NCI-H1694 (cell line): ENCODE measurements around the gene BCAS1.
"Not testable (repeated sequence)": the region's sequence is repeated elsewhere in the genome, so short reads cannot be mapped to it uniquely, and the experiment has no call there.

ENCODE experiments used
- DNase-seq: peaks from one replicate; lab custom pipeline; 2025; lab: John Stamatoyannopoulos, UW

The BCAS1 gene

DNA sequence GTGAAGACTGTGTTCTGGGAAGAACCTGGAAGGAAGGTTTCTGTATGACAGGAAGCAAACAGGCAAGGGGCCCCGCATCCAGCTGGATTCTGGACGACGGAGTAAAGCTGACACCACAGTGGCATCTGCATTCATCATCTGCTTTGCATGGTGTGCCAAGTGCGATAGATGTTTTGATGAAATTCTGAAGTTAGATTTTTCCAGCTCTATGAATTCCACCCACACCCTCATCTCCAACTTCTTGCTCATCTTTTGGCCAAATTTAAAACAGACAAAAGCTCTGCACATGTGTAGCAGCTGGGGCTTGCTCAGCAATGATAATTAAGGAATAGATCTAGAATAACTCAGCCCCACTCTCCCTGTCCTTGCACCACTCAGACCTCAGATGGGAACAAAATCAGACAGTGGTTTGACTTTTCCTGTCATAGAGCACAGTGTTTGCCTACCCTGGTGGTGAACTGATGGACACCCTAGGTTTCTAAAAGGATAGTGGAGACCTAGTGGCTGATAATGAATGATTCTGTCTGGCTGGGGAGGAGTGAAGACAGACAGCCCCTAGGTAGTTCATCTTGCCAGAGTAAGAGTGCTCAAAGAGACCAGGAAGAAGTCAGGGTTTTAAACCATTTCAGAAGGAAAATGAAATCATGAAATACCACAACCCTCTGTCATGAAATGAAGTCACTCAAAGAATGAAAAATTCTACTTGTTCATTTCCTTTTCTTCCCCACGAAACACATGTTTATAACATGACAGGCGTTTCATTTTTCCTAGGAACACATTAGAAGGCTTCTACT, 85.8 kb downstream of the BCAS1 start:
- no peak for DNase-seq

DNA sequence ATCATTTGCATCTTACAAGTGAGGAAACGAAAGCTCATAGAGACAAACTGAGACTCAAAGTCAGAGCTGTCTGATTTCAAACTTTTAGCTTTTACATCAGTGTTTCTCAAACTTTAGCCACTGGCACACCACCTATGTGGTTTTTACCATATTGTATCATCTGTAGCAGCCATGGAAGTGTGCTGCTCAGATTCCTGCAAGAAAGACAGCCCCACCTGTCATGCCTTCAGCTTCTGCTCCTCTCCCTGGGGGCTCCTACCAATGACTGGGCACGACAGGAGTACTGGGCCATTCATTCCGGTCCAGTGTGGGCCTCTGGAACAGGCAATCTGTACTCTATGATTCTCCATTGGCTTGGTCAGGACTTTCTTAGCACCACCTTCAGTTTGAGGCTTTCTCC, 87.0 kb downstream of the BCAS1 start:
- no peak for DNase-seq

GRCh38 chr20:53982624-53983023, 87.8 kb downstream of the BCAS1 start:
- no peak for DNase-seq

- no peak for DNase-seq
Measured at GRCh38 chr20:53981752-53982437, 88.5 kb downstream of the BCAS1 start.

DNA sequence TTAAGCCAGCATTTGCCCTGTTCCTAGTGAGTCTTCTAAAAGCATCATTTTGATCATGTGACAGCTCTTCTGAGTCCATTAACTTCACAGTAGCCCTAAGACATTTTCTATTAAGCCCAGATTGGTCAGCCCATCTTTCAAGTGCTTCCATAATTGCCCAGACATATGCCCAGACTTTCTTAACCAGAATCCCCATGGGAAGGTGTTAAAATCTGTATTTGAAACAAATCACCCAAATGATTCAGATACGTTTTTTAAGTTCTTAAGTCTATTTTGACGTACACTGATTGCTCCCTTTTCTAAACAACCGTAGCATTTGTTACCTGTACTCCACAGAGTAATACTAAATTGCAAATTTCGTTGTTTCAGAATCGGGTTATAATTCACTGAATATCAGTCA, 89.3 kb downstream of the BCAS1 start:
- DNase-seq, result no peak

GRCh38 chr20:53980031-53980465, 90.3 kb downstream of the BCAS1 start:
- no peak for DNase-seq

DNA sequence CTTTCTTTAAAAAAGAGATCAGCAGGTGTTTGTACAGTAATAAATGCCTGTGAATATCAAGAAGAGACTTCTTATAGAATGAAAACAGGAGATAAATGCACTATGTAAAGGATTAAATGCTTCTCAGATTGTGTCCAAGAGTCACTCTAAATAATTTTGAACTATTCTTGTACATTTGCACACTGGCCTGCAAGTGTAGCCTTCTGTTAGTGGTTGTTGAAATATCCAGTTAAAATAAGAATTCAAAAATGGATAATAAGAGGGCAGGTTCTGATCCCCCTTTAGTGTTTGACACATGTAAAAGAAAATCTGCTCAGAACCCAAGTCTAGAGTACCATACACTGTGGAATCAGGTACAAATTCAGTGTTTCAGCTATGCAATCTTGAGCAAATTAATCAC, 91.9 kb downstream of the BCAS1 start:
- DNase-seq, result no peak

DNA sequence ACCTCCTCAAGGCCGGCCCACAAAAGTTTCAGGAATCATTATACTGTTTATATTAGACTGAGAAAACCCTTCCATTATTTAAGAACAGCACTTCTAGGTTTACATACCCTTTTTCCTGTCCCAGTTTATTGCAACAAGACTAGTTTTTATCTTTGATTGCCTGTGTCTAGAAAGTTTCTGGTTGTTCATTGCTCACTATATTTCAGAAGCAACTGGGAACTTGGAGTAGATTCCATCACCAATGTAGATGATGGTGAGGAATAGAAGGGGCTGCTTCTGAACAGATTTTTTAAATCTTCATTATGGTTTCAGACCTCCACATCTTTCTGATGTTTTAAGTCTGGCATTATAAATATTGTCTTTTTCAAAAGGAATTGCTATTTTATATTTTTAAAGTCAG, 93.0 kb downstream of the BCAS1 start:
- no peak for DNase-seq

- no peak for DNase-seq
Measured at GRCh38 chr20:53975761-53976160, 94.6 kb downstream of the BCAS1 start.

DNA sequence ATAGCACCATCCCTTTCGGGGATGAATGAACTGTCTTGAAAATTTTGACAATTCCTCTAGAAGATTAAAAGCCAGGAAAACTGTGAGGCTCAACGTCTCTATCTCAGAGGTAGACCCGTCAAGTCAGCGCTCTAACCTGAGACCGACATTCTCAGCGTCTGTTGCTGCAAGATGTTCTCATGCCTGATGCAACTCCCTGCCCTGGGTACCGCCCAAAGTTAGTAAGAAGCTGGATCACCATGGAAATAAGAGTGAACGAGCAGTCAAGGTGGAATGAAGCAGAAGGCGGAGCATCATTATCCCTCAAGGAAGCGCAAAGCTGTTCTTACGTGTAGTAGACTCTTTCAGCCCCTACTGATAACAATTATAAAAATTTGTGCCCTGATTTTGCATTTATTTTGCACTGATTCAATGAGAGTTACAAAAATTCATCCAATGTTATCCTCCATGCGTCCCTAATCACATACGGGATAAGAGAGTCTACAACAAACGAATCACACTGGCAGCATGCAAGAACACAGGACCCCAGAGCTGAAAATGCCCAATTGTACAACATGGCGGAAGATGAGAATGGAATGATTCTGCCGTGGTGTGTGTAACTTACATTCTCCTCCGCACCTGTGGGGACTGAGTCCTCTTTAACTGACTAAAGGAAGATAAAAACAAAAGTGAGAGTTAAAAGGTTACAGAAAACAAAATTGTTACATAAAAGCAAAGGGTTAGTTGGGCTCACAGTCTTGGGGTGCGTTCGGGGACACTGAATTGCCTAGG, 95.4 kb downstream of the BCAS1 start:
- no peak for DNase-seq

DNA sequence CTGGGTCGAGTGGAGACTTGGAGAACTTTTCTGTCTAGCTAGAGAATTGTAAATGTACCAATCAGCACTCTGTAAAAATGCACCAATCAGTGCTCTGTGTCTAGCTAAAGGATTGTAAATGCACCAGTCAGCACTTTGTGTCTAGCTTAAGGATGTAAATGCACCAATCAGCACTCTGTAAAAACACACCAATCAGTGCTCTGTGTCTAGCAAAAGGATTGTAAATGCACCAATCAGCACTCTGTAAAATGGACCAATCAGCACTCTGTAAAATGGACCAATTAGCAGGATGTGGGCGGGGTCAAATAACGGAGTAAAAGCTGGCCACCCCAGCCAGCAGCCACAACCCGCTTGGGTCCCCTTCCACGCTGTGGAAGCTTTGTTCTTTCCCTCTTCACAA, 96.5 kb downstream of the BCAS1 start:
- not testable (repeated sequence) for DNase-seq

DNA sequence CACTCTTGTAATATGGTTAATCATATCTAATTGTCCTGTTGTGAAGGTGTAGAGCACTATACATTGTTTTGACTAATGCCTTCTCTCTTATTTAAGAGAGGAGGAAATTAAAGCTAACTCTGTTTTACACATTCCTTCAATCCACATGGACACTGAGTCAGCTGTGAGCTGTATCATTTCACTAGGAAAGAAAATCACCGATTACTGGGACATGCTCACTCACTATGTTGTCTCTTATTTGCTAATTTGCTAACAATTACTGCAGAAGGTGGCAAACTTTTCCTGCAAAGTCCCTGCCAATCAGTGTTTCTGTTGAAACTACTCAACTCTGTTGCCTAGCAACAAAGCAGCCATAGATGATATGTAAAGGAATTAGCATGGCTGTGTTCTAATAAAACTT, 98.2 kb downstream of the BCAS1 start:
- DNase-seq, result no peak

DNA sequence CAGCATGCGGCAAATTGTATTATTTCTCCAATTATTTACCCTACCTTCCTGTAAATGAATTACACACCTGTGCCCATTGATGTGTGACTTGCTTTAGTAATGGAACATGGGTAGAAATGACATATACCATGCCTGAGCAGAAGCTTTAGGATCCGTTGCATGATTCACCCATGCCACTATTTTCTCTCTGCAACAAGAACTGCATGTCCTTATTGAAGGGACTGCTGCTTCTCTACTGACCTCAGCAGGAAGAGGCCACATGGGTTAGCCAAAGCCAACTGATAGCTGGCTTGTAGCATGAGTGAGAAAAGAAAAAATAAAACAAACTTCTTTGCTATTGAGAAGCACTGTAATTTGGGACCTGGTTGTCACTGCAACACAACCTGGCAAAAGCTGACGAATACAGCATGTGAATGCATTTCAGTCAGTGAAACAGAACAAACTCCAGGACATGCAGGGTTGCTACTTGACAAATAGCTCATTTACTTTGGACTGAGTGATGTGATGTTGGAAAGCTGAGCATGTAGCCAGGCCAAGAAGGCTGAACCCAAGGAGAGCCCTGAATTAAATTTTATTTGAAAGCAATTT, 99.2 kb downstream of the BCAS1 start:
- no peak for DNase-seq

- no peak for DNase-seq
Measured at GRCh38 chr20:53970232-53970631, 100.2 kb downstream of the BCAS1 start.

GRCh38 chr20:53967527-53967926, 102.9 kb downstream of the BCAS1 start:
- DNase-seq, result no peak

GRCh38 chr20:53966774-53967398, 103.5 kb downstream of the BCAS1 start:
- no peak for DNase-seq

DNA sequence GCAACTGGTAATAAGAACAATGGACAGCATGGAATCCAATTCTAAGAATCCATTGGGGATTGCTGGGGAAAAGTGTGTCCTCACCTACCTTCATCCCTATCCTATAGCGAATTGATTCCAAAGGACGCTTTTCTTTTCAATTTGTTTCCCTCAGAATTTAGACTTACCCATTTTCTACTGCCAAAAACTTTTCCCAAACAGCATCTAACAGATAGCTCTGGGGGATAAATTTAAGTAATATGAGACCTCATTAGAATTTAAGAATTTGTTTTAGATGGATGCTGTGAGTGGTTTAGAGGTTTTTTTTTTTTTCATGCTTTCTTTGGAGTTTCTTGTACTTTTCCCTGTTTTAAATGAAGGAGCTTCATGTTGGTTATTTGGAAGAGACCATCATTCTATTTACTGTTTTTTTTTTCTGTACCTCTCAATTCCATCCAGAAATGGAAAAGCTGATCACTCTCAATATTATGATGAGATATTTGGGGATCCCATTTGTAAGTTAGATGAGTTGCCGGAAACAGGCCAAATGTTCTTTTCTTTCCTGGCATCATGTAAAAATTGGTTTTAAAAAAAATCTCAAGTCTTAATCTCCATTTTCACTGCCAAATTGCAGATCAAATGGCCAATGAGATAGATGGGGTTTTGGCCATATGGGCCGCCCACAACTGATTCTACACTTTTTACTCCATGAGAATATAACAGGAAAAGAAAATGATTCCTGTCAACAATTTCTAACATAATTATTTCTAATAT, 105.7 kb downstream of the BCAS1 start:
- DNase-seq, result no peak

- DNase-seq, result no peak
Measured at GRCh38 chr20:53964067-53964466, 106.3 kb downstream of the BCAS1 start.

GRCh38 chr20:53963635-53964034, 106.8 kb downstream of the BCAS1 start:
- DNase-seq, result no peak

DNA sequence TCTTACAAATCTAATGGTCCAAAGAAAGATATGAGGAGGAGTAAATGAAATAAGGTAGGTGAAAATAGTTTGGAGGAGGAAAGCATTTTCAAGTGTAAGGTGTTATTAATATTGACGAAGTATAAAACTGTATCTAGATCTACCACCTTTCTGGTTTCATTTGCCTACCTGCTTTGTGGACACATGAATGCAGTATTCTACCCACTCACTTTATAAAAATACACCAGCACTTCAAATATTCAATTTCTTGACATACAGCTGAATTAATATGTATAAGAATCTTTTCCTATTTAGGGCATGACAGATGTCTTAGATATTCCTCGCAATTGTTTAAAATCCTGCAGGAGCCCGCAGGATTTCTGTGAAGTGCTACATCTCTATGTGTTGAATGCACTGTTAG, 108.0 kb downstream of the BCAS1 start:
- DNase-seq, result no peak

- DNase-seq, result no peak
Measured at GRCh38 chr20:53961527-53961926, 108.9 kb downstream of the BCAS1 start.
